Sigmoid colon (tissue), 4 donors: ENCODE results near the gene PM20D1.

Source experiments
- EP300 ChIP-seq, 4 donors: sonication (generic); formaldehyde crosslinking; IDR thresholded peaks; one replicate each; pipeline ENCODE4 v1.6.1; 2017; ENCODE audit warnings: antibody characterized with exemption in 4 of 4
- POLR2A ChIP-seq, 2 donors: fragments of 450-650 bp; IDR thresholded peaks; one replicate each; pipeline ENCODE4 v1.6.1; 2016; ENCODE audit warnings: antibody characterized with exemption in 2 of 2, mild to moderate bottlenecking in 2 of 2, moderate library complexity in 2 of 2
- POLR2AphosphoS5 ChIP-seq, 4 donors: sonication (generic); formaldehyde crosslinking; IDR thresholded peaks; one replicate each; pipeline ENCODE4 v1.6.1; 2017; ENCODE audit warnings: antibody characterized with exemption in 4 of 4
- TF ChIP-seq, protein P1 (sequence below), 4 experiments: fragments of 450-650 bp in 3 of 4; fragments of 200-600 bp in 1 of 4; IDR thresholded peaks; one replicate each; pipeline ENCODE4 v1.5.1; 2016 to 2019; ENCODE audit warnings: antibody characterized with exemption in 4 of 4, mild to moderate bottlenecking in 3 of 4, moderate library complexity in 2 of 4

DNA sequence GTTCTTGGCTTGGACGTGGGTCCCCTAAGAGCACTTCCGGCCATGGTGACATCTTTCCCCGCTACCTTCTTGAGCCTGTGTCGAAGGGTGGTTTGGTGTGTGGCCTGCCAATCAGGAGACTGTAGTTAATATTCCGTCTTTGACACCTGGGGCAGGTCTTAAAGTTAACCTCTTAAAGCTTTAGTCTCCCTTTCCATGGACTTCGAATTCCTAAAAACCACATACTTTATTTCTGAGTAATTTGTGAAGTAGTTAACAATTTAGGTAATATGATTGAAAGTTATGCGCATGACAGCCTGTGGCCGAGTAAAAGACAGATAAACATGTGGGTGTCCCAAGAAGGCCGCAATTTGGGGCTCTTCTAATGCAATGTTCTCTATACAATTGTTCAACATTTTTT lies 64.5 kb downstream of the PM20D1 start:
- TF ChIP-seq, protein P1, sequence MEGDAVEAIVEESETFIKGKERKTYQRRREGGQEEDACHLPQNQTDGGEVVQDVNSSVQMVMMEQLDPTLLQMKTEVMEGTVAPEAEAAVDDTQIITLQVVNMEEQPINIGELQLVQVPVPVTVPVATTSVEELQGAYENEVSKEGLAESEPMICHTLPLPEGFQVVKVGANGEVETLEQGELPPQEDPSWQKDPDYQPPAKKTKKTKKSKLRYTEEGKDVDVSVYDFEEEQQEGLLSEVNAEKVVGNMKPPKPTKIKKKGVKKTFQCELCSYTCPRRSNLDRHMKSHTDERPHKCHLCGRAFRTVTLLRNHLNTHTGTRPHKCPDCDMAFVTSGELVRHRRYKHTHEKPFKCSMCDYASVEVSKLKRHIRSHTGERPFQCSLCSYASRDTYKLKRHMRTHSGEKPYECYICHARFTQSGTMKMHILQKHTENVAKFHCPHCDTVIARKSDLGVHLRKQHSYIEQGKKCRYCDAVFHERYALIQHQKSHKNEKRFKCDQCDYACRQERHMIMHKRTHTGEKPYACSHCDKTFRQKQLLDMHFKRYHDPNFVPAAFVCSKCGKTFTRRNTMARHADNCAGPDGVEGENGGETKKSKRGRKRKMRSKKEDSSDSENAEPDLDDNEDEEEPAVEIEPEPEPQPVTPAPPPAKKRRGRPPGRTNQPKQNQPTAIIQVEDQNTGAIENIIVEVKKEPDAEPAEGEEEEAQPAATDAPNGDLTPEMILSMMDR (IDR thresholded peaks at IDR 0.05), result no peak
- TF ChIP-seq POLR2A (IDR thresholded peaks at IDR 0.05) (no peak), EP300 (IDR thresholded peaks at IDR 0.05) (no peak), POLR2AphosphoS5 (IDR thresholded peaks at IDR 0.05) (no peak)
